ENCODE results near the gene TMEM40. TPM values are rescaled to one million over a fixed set of nuclear protein-coding genes. Genes with fewer than 3 reads are reported as not detected.
A peak's percentile ranks its signal among the peaks of the same experiment; 100 is the strongest.
"Not testable (repeated sequence)": the region's sequence is repeated elsewhere in the genome, so short reads cannot be mapped to it uniquely, and the experiment has no call there.

TMEM40 gene
- total RNA-seq, 2 experiments from 2014 or later = not detected

DNA sequence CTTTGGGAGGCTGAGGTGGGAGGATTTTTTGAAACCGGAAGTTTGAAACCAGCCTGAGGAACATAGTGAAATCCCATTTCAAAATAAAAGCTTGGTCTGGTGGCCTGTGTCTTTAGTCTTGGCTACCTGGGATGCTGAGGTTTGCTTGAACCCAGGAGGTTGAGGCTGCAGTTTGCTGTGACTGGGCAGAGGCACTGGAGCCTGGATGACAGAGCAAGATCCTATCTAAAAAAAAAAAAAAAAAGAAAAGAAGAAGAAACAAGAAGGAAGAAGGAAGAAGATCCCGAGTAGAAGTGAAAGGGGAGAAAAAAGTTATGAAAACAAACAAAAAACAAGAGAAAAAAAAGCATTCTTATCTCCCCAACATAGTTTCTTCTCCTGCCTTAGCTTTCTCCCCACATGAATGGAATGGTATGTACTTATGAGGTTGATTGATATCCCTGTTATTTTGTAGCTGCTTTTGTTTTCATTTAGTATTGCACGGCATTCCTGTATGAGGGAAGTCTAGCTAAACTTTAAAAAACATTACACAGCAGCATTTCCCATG lies 42.4 kb downstream of the TMEM40 start:
- CTCF ChIA-PET = interaction anchor here (0.6 to 6.8 kb wide), 4 partner anchors 10 to 1504 kb away, joined by 3 to 27 read pairs (median 4); no protein-coding TSS in a partner anchor

DNA sequence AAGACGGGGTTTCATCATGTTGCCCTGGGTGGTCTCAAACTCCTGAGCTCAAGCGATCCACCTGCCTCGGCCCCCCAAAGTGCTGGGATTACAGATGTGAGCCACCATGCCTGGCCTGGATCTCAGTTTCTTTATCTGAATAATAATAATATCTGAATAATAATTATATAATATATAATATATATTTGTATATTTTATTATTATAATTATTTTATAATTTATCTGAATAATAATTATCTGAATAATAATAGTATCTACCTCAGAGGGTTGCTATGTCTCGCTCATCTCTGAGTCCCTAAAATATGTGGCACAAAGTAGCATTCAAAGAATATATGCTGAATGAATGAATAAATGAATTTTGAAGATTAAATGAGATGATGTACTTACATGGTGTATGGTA lies 44.8 kb downstream of the TMEM40 start:
- ATAC-seq = no peak
- H3K27me3 Mint-ChIP-seq = no peaks in the 10 kb centered on the region
- no peak overlapping the region for H3K4me3 Mint-ChIP-seq

More for the DNA sequence above, 42.4 kb downstream of the TMEM40 start:
- Mint-ChIP-seq H3K27ac (no peak overlapping the region), H3K27me3 (peaks cover 4% of the 10 kb centered on the region), H3K9me3 (ENCODE audit: low read depth) (no peaks in the 10 kb centered on the region), H3K4me1 (peaks cover 10% of the 10 kb centered on the region), H3K4me3 (no peak overlapping the region), H3K36me3 (no peaks in the 10 kb centered on the region)
- no peak for DNase-seq
- no peak for ATAC-seq

GRCh38 chr3:12710062-12710461 lies 49.0 kb downstream of the TMEM40 start:
- Mint-ChIP-seq H3K36me3 (no peaks in the 10 kb centered on the region), H3K27me3 (peaks cover 18% of the 10 kb centered on the region), H3K27ac (no peak overlapping the region), H3K4me3 (no peak overlapping the region), H3K9me3 (ENCODE audit: low read depth) (no peaks in the 10 kb centered on the region), H3K4me1 (no peaks in the 10 kb centered on the region)
- CTCF ChIA-PET = interaction anchor here (0.6 kb wide), 1 partner anchor 9 kb away, joined by 3 read pairs; no protein-coding TSS in a partner anchor
- no peak for ATAC-seq
- no peak for DNase-seq

More for the DNA sequence above, 44.8 kb downstream of the TMEM40 start:
- CTCF ChIA-PET = interaction anchor here (6.8 kb wide), 1 partner anchor 8 kb away, joined by 27 read pairs; no protein-coding TSS in a partner anchor
- no peak for DNase-seq
- Mint-ChIP-seq H3K9me3 (ENCODE audit: low read depth) (no peaks in the 10 kb centered on the region), H3K27ac (no peak overlapping the region), H3K36me3 (no peaks in the 10 kb centered on the region), H3K4me1 (peaks cover 1% of the 10 kb centered on the region)

DNA sequence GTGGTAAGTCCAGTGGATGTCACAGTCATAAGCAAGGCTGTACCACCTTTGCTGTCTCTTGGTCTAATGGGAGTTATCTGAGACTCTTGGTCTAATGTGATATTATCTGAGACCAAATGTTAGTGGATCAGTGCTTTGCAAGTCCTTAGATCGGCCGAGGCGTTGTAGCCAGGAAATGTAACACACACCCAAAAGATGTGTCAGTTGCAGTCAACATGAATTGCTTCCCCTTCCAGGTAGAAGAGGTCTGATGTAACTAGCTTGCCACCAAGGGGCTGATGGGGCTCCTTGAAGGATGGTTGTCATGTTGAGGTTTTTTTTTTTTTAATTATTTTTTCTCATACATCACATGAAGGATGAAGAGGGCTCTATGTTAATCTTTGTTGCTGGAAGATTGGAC lies 49.7 kb downstream of the TMEM40 start:
- ATAC-seq (no peak), DNase-seq (no peak)
- Mint-ChIP-seq H3K4me3 (no peak overlapping the region), H3K4me1 (no peaks in the 10 kb centered on the region), H3K36me3 (no peaks in the 10 kb centered on the region), H3K27ac (no peak overlapping the region), H3K27me3 (peaks cover 19% of the 10 kb centered on the region), H3K9me3 (ENCODE audit: low read depth) (no peaks in the 10 kb centered on the region)
- CTCF ChIA-PET = no interaction called here

DNA sequence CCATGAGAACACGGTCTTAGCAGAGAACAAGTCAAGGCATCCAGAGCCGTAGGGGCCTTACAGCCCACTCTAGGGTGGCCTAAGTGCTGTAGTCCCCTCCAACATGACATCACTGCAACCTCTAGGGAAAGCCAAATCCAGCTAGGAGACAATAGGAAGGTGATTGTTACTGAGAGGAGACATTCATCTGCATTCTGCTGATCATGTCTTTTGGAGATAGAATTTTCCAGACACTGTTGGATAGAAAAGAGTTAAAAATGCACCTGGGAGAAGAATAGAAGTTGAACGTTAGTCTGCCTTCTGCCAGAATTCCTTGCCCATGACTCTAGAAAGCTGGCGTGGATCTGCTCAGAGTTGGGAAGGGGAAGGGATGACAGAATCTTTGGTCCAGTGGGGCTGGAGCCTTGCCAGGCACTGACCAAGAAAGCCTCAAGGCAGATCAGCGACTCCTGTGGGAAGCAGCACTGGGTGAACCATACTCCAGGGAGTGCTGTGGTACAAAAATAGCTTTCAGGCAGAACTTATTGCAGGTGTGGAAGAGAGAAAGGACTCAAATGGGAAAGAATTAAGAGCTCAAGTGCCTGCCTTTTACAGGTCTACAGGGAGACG lies 50.4 kb downstream of the TMEM40 start:
- CTCF ChIA-PET = no interaction called here
- H3K36me3 Mint-ChIP-seq = no peaks in the 10 kb centered on the region
- H3K4me1 Mint-ChIP-seq = no peaks in the 10 kb centered on the region
- DNase-seq (no peak), ATAC-seq (no peak)
- H3K4me3 Mint-ChIP-seq = no peak overlapping the region
- H3K9me3 Mint-ChIP-seq (ENCODE audit: low read depth) = no peaks in the 10 kb centered on the region
- peaks cover 19% of the 10 kb centered on the region for H3K27me3 Mint-ChIP-seq
- no peak overlapping the region for H3K27ac Mint-ChIP-seq

- Mint-ChIP-seq H3K27ac (no peak overlapping the region), H3K9me3 (ENCODE audit: low read depth) (no peaks in the 10 kb centered on the region), H3K4me1 (no peaks in the 10 kb centered on the region), H3K36me3 (no peaks in the 10 kb centered on the region), H3K27me3 (peaks cover 19% of the 10 kb centered on the region), H3K4me3 (no peak overlapping the region)
- ATAC-seq (no peak), DNase-seq (no peak)
- CTCF ChIA-PET = interaction anchor here (2.2 to 3.0 kb wide), 3 partner anchors 10 to 103 kb away, joined by 9 to 27 read pairs (median 11); no protein-coding TSS in a partner anchor
Measured at GRCh38 chr3:12707449-12707848, 51.6 kb downstream of the TMEM40 start.

- Mint-ChIP-seq H3K4me3 (no peak overlapping the region), H3K9me3 (ENCODE audit: low read depth) (no peaks in the 10 kb centered on the region)
Measured at GRCh38 chr3:12706504-12707253, 52.4 kb downstream of the TMEM40 start.

DNA sequence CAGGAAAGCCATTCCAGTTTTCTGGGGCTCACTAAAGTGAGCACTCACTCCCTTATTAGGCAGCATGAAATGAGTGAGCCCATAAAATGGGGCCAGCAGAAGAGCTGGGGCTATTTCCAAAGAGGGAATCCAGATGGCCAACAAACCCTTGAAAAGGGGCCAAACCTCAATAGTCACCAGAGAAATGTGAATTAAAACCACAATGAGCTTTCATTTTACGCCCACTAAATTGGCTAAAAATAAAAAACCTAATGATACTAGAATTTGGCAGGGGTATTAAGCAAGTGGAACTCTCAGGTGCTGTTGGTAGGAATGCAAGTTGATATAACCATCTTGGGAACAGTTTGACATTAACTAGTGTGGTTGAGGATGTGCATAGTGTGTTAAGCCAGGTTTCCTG lies 53.1 kb downstream of the TMEM40 start:
- CTCF ChIA-PET = interaction anchor here (0.9 to 3.0 kb wide), 7 partner anchors 9 to 185 kb away, joined by 3 to 27 read pairs (median 4); partner anchors contain the start of gene RAF1
- no peaks in the 10 kb centered on the region for H3K36me3 Mint-ChIP-seq
- H3K9me3 Mint-ChIP-seq (ENCODE audit: low read depth) = no peaks in the 10 kb centered on the region
- no peaks in the 10 kb centered on the region for H3K4me1 Mint-ChIP-seq
- H3K4me3 Mint-ChIP-seq = no peak overlapping the region
- no peak for DNase-seq
- no peak overlapping the region for H3K27ac Mint-ChIP-seq
- ATAC-seq = no peak
- peaks cover 19% of the 10 kb centered on the region for H3K27me3 Mint-ChIP-seq

More at GRCh38 chr3:12706504-12707253, 52.4 kb downstream of the TMEM40 start:
- Mint-ChIP-seq H3K27me3 (peaks cover 19% of the 10 kb centered on the region), H3K4me1 (no peaks in the 10 kb centered on the region), H3K36me3 (no peaks in the 10 kb centered on the region), H3K27ac (no peak overlapping the region)
- DNase-seq (peak; percentile 75), ATAC-seq (peak; percentile 96)
- CTCF ChIA-PET = interaction anchor here (0.9 to 3.0 kb wide), 5 partner anchors 11 to 184 kb away, joined by 3 to 27 read pairs (median 9); no protein-coding TSS in a partner anchor

DNA sequence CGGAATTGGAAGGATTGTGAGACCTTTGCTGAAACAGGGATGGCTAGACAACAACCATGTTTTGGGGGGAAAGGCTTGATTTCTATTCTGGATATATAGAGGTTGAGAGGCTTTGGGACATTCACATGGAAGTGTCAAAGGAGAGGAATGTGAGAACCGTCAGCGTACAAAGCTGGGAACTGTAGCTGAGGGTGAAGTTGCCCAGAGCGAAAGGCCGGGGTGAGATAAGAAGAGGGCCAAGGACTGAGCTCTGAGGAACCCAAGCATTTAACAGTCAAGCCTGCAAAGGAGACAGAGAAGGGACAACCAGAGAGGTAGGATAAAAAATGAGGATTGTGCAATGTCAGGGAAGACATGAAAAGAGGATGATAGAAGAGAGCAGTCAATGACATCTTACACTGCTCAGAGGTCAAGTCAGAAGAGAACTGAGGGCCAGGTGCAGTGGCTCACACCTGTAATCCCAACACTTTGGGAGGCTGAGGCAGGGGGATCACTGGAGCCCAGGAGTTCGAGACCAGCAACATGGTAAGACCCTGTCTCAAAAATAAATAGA lies 53.6 kb downstream of the TMEM40 start:
- Mint-ChIP-seq H3K27me3 (peaks cover 19% of the 10 kb centered on the region), H3K9me3 (ENCODE audit: low read depth) (no peaks in the 10 kb centered on the region), H3K4me1 (no peaks in the 10 kb centered on the region), H3K4me3 (no peak overlapping the region), H3K27ac (no peak overlapping the region), H3K36me3 (no peaks in the 10 kb centered on the region)
- CTCF ChIA-PET = interaction anchor here (0.9 to 3.0 kb wide), 6 partner anchors 9 to 105 kb away, joined by 3 to 27 read pairs (median 6); partner anchors contain the start of gene RAF1
- DNase-seq (no peak), ATAC-seq (no peak)

- no peak for ATAC-seq
- peaks cover 12% of the 10 kb centered on the region for H3K27me3 Mint-ChIP-seq
- no peak for DNase-seq
- H3K4me1 Mint-ChIP-seq = no peaks in the 10 kb centered on the region
- CTCF ChIA-PET = no interaction called here
- H3K9me3 Mint-ChIP-seq (ENCODE audit: low read depth) = no peaks in the 10 kb centered on the region
- H3K27ac Mint-ChIP-seq = no peak overlapping the region
- no peak overlapping the region for H3K4me3 Mint-ChIP-seq
- H3K36me3 Mint-ChIP-seq = no peaks in the 10 kb centered on the region
Measured at GRCh38 chr3:12702501-12702900, 56.6 kb downstream of the TMEM40 start.

DNA sequence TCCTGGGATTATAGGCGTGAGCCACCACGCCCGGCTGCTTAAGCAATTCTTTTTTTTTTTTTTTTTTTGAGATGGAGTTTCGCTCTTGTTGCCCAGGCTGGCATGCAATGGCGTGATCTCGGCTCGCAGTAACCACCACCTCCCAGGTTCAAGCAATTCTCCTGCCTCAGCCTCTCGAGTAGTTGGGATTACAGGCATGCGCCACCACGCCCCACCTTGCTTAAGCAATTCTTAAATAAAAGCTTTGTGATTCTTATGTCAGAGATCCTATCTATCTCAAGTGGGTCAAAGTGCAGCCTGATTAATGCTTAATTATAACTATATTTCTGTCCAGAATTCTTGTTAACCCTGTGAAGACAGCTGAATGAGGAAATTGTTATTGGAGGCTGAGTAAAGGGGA lies 57.5 kb downstream of the TMEM40 start:
- H3K4me1 Mint-ChIP-seq; H3K9me3 Mint-ChIP-seq (ENCODE audit: low read depth); H3K27me3 Mint-ChIP-seq; H3K27ac Mint-ChIP-seq; ATAC-seq; DNase-seq; H3K36me3 Mint-ChIP-seq; H3K4me3 Mint-ChIP-seq: not testable (repeated sequence)
- CTCF ChIA-PET = interaction anchor here (0.8 kb wide), 1 partner anchor 41 kb away, joined by 3 read pairs; no protein-coding TSS in a partner anchor

- ATAC-seq (no peak), DNase-seq (no peak)
- Mint-ChIP-seq H3K27me3 (peaks cover 5% of the 10 kb centered on the region), H3K27ac (no peak overlapping the region), H3K36me3 (no peaks in the 10 kb centered on the region), H3K4me1 (no peaks in the 10 kb centered on the region), H3K9me3 (ENCODE audit: low read depth) (no peaks in the 10 kb centered on the region), H3K4me3 (no peak overlapping the region)
- CTCF ChIA-PET = interaction anchor here (1.5 kb wide), 1 partner anchor 20 kb away, joined by 5 read pairs; no protein-coding TSS in a partner anchor
Measured at GRCh38 chr3:12700800-12701199, 58.3 kb downstream of the TMEM40 start.

GRCh38 chr3:12695916-12696315 lies 63.1 kb downstream of the TMEM40 start:
- no peaks in the 10 kb centered on the region for H3K27me3 Mint-ChIP-seq
- no peaks in the 10 kb centered on the region for H3K9me3 Mint-ChIP-seq (ENCODE audit: low read depth)
- no peaks in the 10 kb centered on the region for H3K36me3 Mint-ChIP-seq
- DNase-seq (no peak), ATAC-seq (no peak)
- H3K4me1 Mint-ChIP-seq = no peaks in the 10 kb centered on the region
- CTCF ChIA-PET = no interaction called here
- no peak overlapping the region for H3K27ac Mint-ChIP-seq
- H3K4me3 Mint-ChIP-seq = no peak overlapping the region
